Neural cell (in vitro differentiated cells): Measurements from ENCODE around the gene SLC19A1. TPM values are rescaled to one million over a fixed set of nuclear protein-coding genes. Genes with fewer than 3 reads are reported as not detected.

Experiments used
- H2AFZ ChIP-seq: fragments of 200-600, 300-800 bp; sonication (generic), shearing (Covaris generic); 2 replicates; pipeline ENCODE4 v1.6.0; 2014; ENCODE audit warnings: low read depth, mild to moderate bottlenecking, antibody characterized with exemption, low read length, moderate library complexity
- H3F3A ChIP-seq: fragments of 200-600 bp; shearing (Covaris generic); 2 replicates; pipeline ENCODE4 v1.6.1; 2016; ENCODE audit warnings: mild to moderate bottlenecking, moderate library complexity, mixed read lengths, antibody characterized with exemption, low read length; ENCODE audit not compliant: insufficient read depth, poor library complexity, severe bottlenecking
- H3K27ac ChIP-seq: fragments of 200-600, 300-800 bp; sonication (generic), shearing (Covaris generic); 2 replicates; pipeline ENCODE4 v1.5.1; 2014; ENCODE audit warnings: mild to moderate bottlenecking, low read length, moderate library complexity
- H3K27me3 ChIP-seq: fragments of 300-800, 200-600 bp; sonication (generic), shearing (Covaris generic); 2 replicates; pipeline ENCODE4 v1.6.0; 2014; ENCODE audit warnings: mild to moderate bottlenecking, low read depth, low read length, moderate library complexity; ENCODE audit not compliant: insufficient read depth
- H3K36me3 ChIP-seq: fragments of 300-800, 200-600 bp; sonication (generic), shearing (Covaris generic); 2 replicates; pipeline ENCODE4 v1.5.1; 2014; ENCODE audit warnings: mild to moderate bottlenecking, antibody characterized with exemption, low read length, moderate library complexity; ENCODE audit not compliant: insufficient read depth
- H3K4me2 ChIP-seq: fragments of 300-800, 200-600 bp; sonication (generic), shearing (Covaris generic); 2 replicates; pipeline ENCODE4 v1.6.0; 2014; ENCODE audit warnings: mild to moderate bottlenecking, low read length
- H3K4me3 ChIP-seq: fragments of 300-800, 200-600 bp; sonication (generic), shearing (Covaris generic); 2 replicates; pipeline ENCODE4 v1.5.1; 2014; ENCODE audit warnings: mild to moderate bottlenecking, low read length, moderate library complexity
- H3K79me2 ChIP-seq: fragments of 200-600 bp; shearing (Covaris generic); replicated peaks from 2 replicates; pipeline ENCODE4 v1.6.0; 2014; ENCODE audit warnings: mild to moderate bottlenecking, low read length, moderate library complexity; ENCODE audit not compliant: insufficient read depth
- H3K9ac ChIP-seq: fragments of 300-800, 200-600 bp; sonication (generic), shearing (Covaris generic); 2 replicates; pipeline ENCODE4 v1.6.1; 2016; ENCODE audit warnings: mild to moderate bottlenecking, low read length, mixed read lengths
- H3K9me2 ChIP-seq: fragments of 200-600 bp; shearing (Covaris generic); 2 replicates; pipeline ENCODE4 v1.6.1; 2016; ENCODE audit warnings: mild to moderate bottlenecking, low read length, mixed read lengths; ENCODE audit not compliant: insufficient read depth
- H3K9me3 ChIP-seq: fragments of 200-600, 300-800 bp; sonication (generic), shearing (Covaris generic); 2 replicates; pipeline ENCODE4 v1.6.1; 2016; ENCODE audit warnings: mild to moderate bottlenecking, mixed run types, low read length, moderate library complexity, mixed read lengths
- H4K20me1 ChIP-seq: fragments of 200-600 bp; shearing (Covaris generic); 2 replicates; pipeline ENCODE4 v1.6.1; 2016; ENCODE audit warnings: mild to moderate bottlenecking, mixed run types; ENCODE audit not compliant: insufficient read depth
- EP300 ChIP-seq: fragments of 450-650 bp; conservative IDR thresholded peaks from 2 replicates; pipeline ENCODE4 v1.6.1; 2014; ENCODE audit warnings: antibody characterized with exemption, mild to moderate bottlenecking, moderate library complexity; ENCODE audit not compliant: poor library complexity, severe bottlenecking
- EZH2 ChIP-seq: fragments of 200-600, 300-800 bp; shearing (Covaris generic), sonication (generic); IDR thresholded peaks from 2 replicates; pipeline ENCODE4 v1.6.1; 2014; ENCODE audit warnings: antibody characterized with exemption, low read length, borderline replicate concordance, mild to moderate bottlenecking; ENCODE audit not compliant: insufficient read depth, poor library complexity, severe bottlenecking
- MXI1 ChIP-seq: fragments of 450-650 bp; conservative IDR thresholded peaks from 2 replicates; pipeline ENCODE4 v1.6.1; 2014; ENCODE audit warnings: antibody characterized with exemption, mild to moderate bottlenecking; ENCODE audit not compliant: poor library complexity, severe bottlenecking
- POLR2AphosphoS5 ChIP-seq: IDR thresholded peaks from 2 replicates; pipeline ENCODE4 v1.6.1; 2012
- RAD21 ChIP-seq: fragments of 450-650 bp; conservative IDR thresholded peaks from 2 replicates; pipeline ENCODE4 v1.6.1; 2014; ENCODE audit warnings: antibody characterized with exemption, mild to moderate bottlenecking, moderate library complexity
- SMC3 ChIP-seq: fragments of 450-650 bp; conservative IDR thresholded peaks from 2 replicates; pipeline ENCODE4 v1.6.1; 2014; ENCODE audit warnings: antibody characterized with exemption, mild to moderate bottlenecking, moderate library complexity; ENCODE audit not compliant: poor library complexity
- TAF1 ChIP-seq: IDR thresholded peaks from 2 replicates; pipeline ENCODE4 v1.6.1; 2012; ENCODE audit warnings: low read depth
- polyA plus RNA-seq: library from polyadenylated mRNA; depleted of rRNA; stranded (reverse); fragments of >200 nt; gene quantifications from 2 replicates; pipeline ENCODE4 v1.2.3, GENCODE V29; 2014
- TF ChIP-seq, protein P1 (sequence below): fragments of 450-650 bp; IDR thresholded peaks from 2 replicates; pipeline ENCODE4 v1.5.1; 2014; ENCODE audit warnings: antibody characterized with exemption, mild to moderate bottlenecking, moderate library complexity; ENCODE audit not compliant: poor library complexity, severe bottlenecking
- TF ChIP-seq, protein P2 (sequence below): IDR thresholded peaks from 2 replicates; pipeline ENCODE4 v1.6.1; 2012; ENCODE audit warnings: borderline replicate concordance

SLC19A1 gene
- polyA plus RNA-seq, 1 donor from 2014 or later = 2.9 TPM

DNA sequence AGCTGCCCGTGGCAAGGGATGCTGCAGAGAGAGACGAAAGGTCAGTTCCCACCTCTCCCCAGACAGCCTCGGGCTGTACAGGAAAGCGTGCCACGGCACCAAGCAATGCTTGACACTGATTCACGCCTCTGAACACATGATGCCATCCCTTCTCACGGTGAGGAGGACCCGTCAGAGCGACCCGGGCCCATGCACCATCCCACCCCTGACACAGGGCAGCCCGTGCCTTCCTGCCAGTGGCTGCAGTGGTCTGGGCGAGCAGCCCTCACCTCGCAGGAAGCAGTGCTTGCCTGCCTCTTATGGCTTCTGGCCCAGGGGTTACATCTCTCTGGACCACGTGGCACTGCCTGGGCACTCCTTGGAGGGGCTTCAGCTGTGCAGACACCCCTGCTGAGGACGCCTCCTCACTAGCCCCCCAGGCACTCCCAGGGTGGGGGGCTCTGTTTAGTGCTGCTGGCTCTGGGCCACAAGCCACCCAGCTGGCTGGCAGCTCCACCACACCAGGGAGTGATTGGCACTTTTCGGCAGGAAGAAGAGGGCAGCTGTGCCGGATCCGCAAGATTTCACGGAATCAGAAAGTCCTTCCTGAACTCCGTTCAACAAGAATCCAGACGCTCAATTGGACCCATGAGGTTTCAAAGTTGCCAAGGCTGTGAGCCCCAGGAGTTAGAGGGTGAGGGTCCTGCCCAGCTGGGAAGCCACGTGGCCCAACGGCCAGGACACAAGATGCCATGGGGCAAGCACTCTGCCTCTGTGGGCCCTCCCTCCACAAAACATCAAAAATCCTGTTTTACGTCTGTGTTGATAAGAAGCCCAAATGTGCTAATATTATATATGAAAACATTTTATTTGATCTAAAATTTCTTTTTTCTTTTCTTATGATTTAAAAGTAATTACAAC is 34.8 kb upstream of the SLC19A1 start:
- Histone ChIP-seq H3K79me2 (no peaks in the 10 kb centered on the region), H3K9ac (no peak overlapping the region), H3F3A (no peaks in the 10 kb centered on the region), H3K36me3 (no peaks in the 10 kb centered on the region), H3K9me2 (no peaks in the 10 kb centered on the region), H3K27me3 (no peaks in the 10 kb centered on the region), H2AFZ (no peak overlapping the region), H3K9me3 (no peaks in the 10 kb centered on the region), H4K20me1 (no peaks in the 10 kb centered on the region), H3K4me3 (no peak overlapping the region), H3K27ac (no peak overlapping the region), H3K4me2 (no peak overlapping the region)
- TF ChIP-seq TAF1 (no peak), EP300 (no peak), POLR2AphosphoS5 (no peak), RAD21 (no peak), EZH2 (no peak), MXI1 (no peak), SMC3 (no peak)
- TF ChIP-seq, protein P1, sequence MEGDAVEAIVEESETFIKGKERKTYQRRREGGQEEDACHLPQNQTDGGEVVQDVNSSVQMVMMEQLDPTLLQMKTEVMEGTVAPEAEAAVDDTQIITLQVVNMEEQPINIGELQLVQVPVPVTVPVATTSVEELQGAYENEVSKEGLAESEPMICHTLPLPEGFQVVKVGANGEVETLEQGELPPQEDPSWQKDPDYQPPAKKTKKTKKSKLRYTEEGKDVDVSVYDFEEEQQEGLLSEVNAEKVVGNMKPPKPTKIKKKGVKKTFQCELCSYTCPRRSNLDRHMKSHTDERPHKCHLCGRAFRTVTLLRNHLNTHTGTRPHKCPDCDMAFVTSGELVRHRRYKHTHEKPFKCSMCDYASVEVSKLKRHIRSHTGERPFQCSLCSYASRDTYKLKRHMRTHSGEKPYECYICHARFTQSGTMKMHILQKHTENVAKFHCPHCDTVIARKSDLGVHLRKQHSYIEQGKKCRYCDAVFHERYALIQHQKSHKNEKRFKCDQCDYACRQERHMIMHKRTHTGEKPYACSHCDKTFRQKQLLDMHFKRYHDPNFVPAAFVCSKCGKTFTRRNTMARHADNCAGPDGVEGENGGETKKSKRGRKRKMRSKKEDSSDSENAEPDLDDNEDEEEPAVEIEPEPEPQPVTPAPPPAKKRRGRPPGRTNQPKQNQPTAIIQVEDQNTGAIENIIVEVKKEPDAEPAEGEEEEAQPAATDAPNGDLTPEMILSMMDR = no peak
- TF ChIP-seq, protein P2, sequence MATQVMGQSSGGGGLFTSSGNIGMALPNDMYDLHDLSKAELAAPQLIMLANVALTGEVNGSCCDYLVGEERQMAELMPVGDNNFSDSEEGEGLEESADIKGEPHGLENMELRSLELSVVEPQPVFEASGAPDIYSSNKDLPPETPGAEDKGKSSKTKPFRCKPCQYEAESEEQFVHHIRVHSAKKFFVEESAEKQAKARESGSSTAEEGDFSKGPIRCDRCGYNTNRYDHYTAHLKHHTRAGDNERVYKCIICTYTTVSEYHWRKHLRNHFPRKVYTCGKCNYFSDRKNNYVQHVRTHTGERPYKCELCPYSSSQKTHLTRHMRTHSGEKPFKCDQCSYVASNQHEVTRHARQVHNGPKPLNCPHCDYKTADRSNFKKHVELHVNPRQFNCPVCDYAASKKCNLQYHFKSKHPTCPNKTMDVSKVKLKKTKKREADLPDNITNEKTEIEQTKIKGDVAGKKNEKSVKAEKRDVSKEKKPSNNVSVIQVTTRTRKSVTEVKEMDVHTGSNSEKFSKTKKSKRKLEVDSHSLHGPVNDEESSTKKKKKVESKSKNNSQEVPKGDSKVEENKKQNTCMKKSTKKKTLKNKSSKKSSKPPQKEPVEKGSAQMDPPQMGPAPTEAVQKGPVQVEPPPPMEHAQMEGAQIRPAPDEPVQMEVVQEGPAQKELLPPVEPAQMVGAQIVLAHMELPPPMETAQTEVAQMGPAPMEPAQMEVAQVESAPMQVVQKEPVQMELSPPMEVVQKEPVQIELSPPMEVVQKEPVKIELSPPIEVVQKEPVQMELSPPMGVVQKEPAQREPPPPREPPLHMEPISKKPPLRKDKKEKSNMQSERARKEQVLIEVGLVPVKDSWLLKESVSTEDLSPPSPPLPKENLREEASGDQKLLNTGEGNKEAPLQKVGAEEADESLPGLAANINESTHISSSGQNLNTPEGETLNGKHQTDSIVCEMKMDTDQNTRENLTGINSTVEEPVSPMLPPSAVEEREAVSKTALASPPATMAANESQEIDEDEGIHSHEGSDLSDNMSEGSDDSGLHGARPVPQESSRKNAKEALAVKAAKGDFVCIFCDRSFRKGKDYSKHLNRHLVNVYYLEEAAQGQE = no peak

DNA sequence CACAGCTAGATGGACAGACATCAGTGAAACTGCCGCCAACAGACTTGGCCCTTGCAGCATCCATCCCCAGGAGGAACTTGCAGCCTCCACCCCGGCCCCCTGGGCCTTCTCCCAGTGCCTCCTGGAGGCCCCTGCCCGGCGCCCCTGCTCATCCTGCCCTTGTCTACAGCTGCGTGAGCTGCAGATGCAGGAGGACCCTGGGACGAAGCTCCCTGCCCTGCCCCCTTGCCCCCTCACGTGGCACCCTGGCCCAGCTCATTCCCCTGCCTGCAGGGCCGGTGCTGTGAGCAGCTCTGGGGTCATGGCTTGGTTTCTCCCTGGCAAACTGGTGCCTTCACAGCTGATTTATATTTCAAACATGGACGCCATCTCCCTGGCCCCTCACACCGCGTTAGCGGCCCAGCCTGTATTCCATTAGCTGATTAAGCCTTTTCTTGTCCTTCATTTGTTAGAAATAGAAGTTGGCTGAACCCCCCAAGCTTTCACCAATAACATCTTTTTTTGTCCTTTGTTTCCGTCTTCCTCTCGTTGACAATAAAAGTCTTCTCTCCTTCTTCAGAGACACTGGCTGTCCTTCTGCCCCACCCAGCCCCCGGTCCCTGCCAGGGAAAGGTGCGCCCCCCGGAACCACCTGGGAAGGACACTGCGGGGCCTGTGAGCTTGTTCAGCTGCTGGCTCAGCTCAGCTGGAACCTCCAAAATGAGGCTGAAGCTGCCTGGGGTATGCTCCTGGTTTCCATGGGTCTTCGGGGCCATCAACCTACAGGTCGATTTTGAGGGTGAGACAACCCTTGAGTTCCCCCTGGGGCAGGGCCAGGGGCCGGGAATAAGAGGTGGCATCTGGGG is 34.0 kb upstream of the SLC19A1 start:
- no peaks in the 10 kb centered on the region for H3K27me3 ChIP-seq

More for the DNA sequence above, 34.0 kb upstream of the SLC19A1 start:
- Histone ChIP-seq H3K4me2 (no peak overlapping the region), H3K36me3 (no peaks in the 10 kb centered on the region), H2AFZ (no peak overlapping the region), H3K9ac (no peak overlapping the region), H3K4me3 (no peak overlapping the region), H3K9me3 (no peaks in the 10 kb centered on the region), H3F3A (no peaks in the 10 kb centered on the region), H3K79me2 (no peaks in the 10 kb centered on the region), H4K20me1 (no peaks in the 10 kb centered on the region), H3K27ac (no peak overlapping the region), H3K9me2 (no peaks in the 10 kb centered on the region)
- no peak for TF ChIP-seq RAD21
- no peak for TF ChIP-seq TAF1
- TF ChIP-seq, protein P2 = no peak
- no peak for TF ChIP-seq POLR2AphosphoS5
- TF ChIP-seq SMC3 = no peak
- no peak for TF ChIP-seq MXI1
